ENCODE results near the gene TSPAN1.

Gene TSPAN1

GRCh38 chr1:46174448-46175231 is at the start of gene TSPAN1:
TSS of gene TSPAN1 (plus strand) at chr1:46175087. CDS start at chr1:46181108, 6,021 bp downstream.
- DNase-seq (ENCODE audit: low spot score): no peak

- no peak for DNase-seq (ENCODE audit: low spot score)
Observed at GRCh38 chr1:46128344-46128743, 46.5 kb upstream of the TSPAN1 start.

GRCh38 chr1:46130121-46130520 is 44.8 kb upstream of the TSPAN1 start:
- no peak for DNase-seq (ENCODE audit: low spot score)

- no peak for DNase-seq (ENCODE audit: low spot score)
Observed at GRCh38 chr1:46130606-46131005, 44.3 kb upstream of the TSPAN1 start.

- no peak for DNase-seq (ENCODE audit: low spot score)
Observed at GRCh38 chr1:46131093-46131492, 43.8 kb upstream of the TSPAN1 start.

GRCh38 chr1:46131712-46132528 is 43.0 kb upstream of the TSPAN1 start:
- no peak for DNase-seq (ENCODE audit: low spot score)

GRCh38 chr1:46132529-46133180 is 42.2 kb upstream of the TSPAN1 start, which contains the start of gene PIK3R3:
TSS of gene PIK3R3 (minus strand) at chr1:46132629. CDS start at chr1:46131952, 677 bp downstream.
- peak; percentile 96 for DNase-seq (ENCODE audit: low spot score)

- no peak for DNase-seq (ENCODE audit: low spot score)
Observed at GRCh38 chr1:46133181-46133658, 41.7 kb upstream of the TSPAN1 start.

- no peak for DNase-seq (ENCODE audit: low spot score)
Observed at GRCh38 chr1:46133781-46134350, 41.0 kb upstream of the TSPAN1 start.

- no peak for DNase-seq (ENCODE audit: low spot score)
Observed at GRCh38 chr1:46134660-46135331, 40.1 kb upstream of the TSPAN1 start.

GRCh38 chr1:46136711-46137110 is 38.2 kb upstream of the TSPAN1 start:
- no peak for DNase-seq (ENCODE audit: low spot score)

GRCh38 chr1:46137916-46138315 is 37.0 kb upstream of the TSPAN1 start:
- no peak for DNase-seq (ENCODE audit: low spot score)

- no peak for DNase-seq (ENCODE audit: low spot score)
Observed at GRCh38 chr1:46148318-46148717, 26.6 kb upstream of the TSPAN1 start.

GRCh38 chr1:46150085-46150484 is 24.8 kb upstream of the TSPAN1 start:
- DNase-seq (ENCODE audit: low spot score): no peak

- DNase-seq (ENCODE audit: low spot score): no peak
Observed at GRCh38 chr1:46152016-46152415, 22.9 kb upstream of the TSPAN1 start.

GRCh38 chr1:46153228-46153627 is 21.7 kb upstream of the TSPAN1 start:
- DNase-seq (ENCODE audit: low spot score): no peak

GRCh38 chr1:46153732-46154131 is 21.2 kb upstream of the TSPAN1 start:
- DNase-seq (ENCODE audit: low spot score): no peak

GRCh38 chr1:46157916-46158311 is 17.0 kb upstream of the TSPAN1 start:
- no peak for DNase-seq (ENCODE audit: low spot score)

- no peak for DNase-seq (ENCODE audit: low spot score)
Observed at GRCh38 chr1:46158312-46159281, 16.3 kb upstream of the TSPAN1 start.

GRCh38 chr1:46159516-46159915 is 15.4 kb upstream of the TSPAN1 start:
- DNase-seq (ENCODE audit: low spot score): no peak
